ENCODE data around the gene KCNQ1.

DNA sequence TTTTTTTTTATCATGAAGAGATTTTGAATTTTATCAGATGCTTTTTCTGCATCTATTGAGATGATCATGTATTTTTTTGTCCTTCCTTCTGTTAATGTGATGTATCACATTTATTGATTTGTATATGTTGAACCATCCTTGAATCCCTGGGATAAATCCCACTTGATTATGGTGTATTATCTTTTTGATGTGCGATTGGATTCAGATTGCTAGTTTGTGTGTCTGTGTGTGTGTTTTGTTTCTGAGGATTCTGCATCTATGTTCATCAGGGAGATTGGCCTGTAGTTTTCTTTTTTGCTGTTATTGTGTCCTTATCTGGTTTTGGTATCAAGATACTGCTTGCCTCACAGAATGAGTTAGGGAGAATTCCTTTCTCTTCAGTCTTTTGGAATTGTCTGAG is 202.4 kb downstream of the KCNQ1 start:
- TF ChIP-seq, protein P1, sequence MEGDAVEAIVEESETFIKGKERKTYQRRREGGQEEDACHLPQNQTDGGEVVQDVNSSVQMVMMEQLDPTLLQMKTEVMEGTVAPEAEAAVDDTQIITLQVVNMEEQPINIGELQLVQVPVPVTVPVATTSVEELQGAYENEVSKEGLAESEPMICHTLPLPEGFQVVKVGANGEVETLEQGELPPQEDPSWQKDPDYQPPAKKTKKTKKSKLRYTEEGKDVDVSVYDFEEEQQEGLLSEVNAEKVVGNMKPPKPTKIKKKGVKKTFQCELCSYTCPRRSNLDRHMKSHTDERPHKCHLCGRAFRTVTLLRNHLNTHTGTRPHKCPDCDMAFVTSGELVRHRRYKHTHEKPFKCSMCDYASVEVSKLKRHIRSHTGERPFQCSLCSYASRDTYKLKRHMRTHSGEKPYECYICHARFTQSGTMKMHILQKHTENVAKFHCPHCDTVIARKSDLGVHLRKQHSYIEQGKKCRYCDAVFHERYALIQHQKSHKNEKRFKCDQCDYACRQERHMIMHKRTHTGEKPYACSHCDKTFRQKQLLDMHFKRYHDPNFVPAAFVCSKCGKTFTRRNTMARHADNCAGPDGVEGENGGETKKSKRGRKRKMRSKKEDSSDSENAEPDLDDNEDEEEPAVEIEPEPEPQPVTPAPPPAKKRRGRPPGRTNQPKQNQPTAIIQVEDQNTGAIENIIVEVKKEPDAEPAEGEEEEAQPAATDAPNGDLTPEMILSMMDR (conservative IDR thresholded peaks at IDR 0.05 in 1 of 2, IDR thresholded peaks at IDR 0.05 in 1 of 2; ENCODE audit: low read depth in 1 of 2, low read length in 2 of 2): no peak
- TF ChIP-seq EZH2 (IDR thresholded peaks at IDR 0.05; ENCODE audit: low read length, missing control alignments): no peak

Measured in fibroblast of lung (primary cell).